ENCODE measurements around the gene RTKN2.

The RTKN2 gene

GRCh38 chr10:62214364-62214874, 54.2 kb downstream of the RTKN2 start:
- no peak for DNase-seq

- no peak for DNase-seq
These were observed 62.8 kb downstream of the RTKN2 start for GRCh38 chr10:62205750-62206399.

GRCh38 chr10:62199584-62199983, 69.1 kb downstream of the RTKN2 start:
- peak; percentile 37 for DNase-seq

- no peak for DNase-seq
These were observed 72.1 kb downstream of the RTKN2 start for GRCh38 chr10:62196528-62196927.

GRCh38 chr10:62195675-62195926, 73.0 kb downstream of the RTKN2 start:
- no peak for DNase-seq

- DNase-seq: no peak
These were observed 73.5 kb downstream of the RTKN2 start for GRCh38 chr10:62194924-62195674.

GRCh38 chr10:62193479-62193878, 75.2 kb downstream of the RTKN2 start:
- DNase-seq: no peak

GRCh38 chr10:62189131-62189530, 79.5 kb downstream of the RTKN2 start:
- DNase-seq: no peak

GRCh38 chr10:62188021-62188616, 80.5 kb downstream of the RTKN2 start:
- no peak for DNase-seq

GRCh38 chr10:62186999-62187675, 81.5 kb downstream of the RTKN2 start:
- DNase-seq: no peak

- no peak for DNase-seq
These were observed 82.5 kb downstream of the RTKN2 start for GRCh38 chr10:62185919-62186692.

- no peak for DNase-seq
These were observed 84.5 kb downstream of the RTKN2 start for GRCh38 chr10:62183857-62184795.

GRCh38 chr10:62183442-62183841, 85.2 kb downstream of the RTKN2 start:
- DNase-seq: peak; percentile 83

GRCh38 chr10:62182595-62182994, 86.0 kb downstream of the RTKN2 start:
- no peak for DNase-seq

- no peak for DNase-seq
These were observed 86.5 kb downstream of the RTKN2 start for GRCh38 chr10:62182171-62182570.

GRCh38 chr10:62180677-62181076, 88.0 kb downstream of the RTKN2 start:
- DNase-seq: no peak

GRCh38 chr10:62178568-62178967, 90.1 kb downstream of the RTKN2 start:
- DNase-seq: no peak

GRCh38 chr10:62177111-62177510, 91.5 kb downstream of the RTKN2 start:
- DNase-seq: no peak

- no peak for DNase-seq
These were observed 93.4 kb downstream of the RTKN2 start for GRCh38 chr10:62175251-62175650.

- no peak for DNase-seq
These were observed 96.2 kb downstream of the RTKN2 start for GRCh38 chr10:62172465-62172864.

- DNase-seq: no peak
These were observed 96.9 kb downstream of the RTKN2 start for GRCh38 chr10:62171791-62172190.

- no peak for DNase-seq
These were observed 97.9 kb downstream of the RTKN2 start for GRCh38 chr10:62170732-62171131.
